Measurements from ENCODE around the gene ROBO1. TPM values are rescaled to one million over a fixed set of nuclear protein-coding genes. Genes with fewer than 3 reads are reported as not detected.
A peak's percentile ranks its signal among the peaks of the same experiment; 100 is the strongest.

Gene ROBO1
- total RNA-seq, 1 donor from 2014 or later = 78.0 TPM

DNA sequence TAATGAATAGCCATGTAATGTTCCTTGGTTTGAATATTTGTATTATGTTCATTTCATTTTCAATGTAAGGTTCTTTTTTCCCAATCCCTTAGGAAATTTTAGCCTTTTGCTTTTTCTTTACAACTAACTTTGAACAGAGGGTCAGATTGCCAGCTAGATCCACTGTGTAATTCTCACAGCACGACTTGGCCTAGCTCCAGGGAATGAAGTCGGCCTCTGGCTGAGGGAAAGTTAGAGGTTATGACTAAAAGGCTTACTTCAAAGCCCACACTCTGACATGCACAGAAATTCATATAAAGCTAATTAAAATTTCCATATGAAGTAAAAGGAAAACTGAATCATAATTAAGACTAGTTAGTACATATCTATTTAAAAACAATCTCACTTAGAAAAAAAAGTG is 38.7 kb downstream of the ROBO1 start:
- H3K9me3 Mint-ChIP-seq (ENCODE audit: low read depth) = peaks cover 3% of the 10 kb centered on the region
- H3K27ac Mint-ChIP-seq = no peak overlapping the region
- no peaks in the 10 kb centered on the region for H3K36me3 Mint-ChIP-seq (ENCODE audit: insufficient read depth)
- H3K27me3 Mint-ChIP-seq = no peaks in the 10 kb centered on the region
- H3K4me1 Mint-ChIP-seq (ENCODE audit: low read depth) = no peaks in the 10 kb centered on the region
- TF ChIP-seq, protein P1, sequence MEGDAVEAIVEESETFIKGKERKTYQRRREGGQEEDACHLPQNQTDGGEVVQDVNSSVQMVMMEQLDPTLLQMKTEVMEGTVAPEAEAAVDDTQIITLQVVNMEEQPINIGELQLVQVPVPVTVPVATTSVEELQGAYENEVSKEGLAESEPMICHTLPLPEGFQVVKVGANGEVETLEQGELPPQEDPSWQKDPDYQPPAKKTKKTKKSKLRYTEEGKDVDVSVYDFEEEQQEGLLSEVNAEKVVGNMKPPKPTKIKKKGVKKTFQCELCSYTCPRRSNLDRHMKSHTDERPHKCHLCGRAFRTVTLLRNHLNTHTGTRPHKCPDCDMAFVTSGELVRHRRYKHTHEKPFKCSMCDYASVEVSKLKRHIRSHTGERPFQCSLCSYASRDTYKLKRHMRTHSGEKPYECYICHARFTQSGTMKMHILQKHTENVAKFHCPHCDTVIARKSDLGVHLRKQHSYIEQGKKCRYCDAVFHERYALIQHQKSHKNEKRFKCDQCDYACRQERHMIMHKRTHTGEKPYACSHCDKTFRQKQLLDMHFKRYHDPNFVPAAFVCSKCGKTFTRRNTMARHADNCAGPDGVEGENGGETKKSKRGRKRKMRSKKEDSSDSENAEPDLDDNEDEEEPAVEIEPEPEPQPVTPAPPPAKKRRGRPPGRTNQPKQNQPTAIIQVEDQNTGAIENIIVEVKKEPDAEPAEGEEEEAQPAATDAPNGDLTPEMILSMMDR (IDR thresholded peaks at IDR 0.05; ENCODE audit: unreplicated experiment) = no peak
- no peak for DNase-seq (ENCODE audit: low spot score, unreplicated experiment)
- no peak overlapping the region for H3K4me3 Mint-ChIP-seq (ENCODE audit: low read depth)

DNA sequence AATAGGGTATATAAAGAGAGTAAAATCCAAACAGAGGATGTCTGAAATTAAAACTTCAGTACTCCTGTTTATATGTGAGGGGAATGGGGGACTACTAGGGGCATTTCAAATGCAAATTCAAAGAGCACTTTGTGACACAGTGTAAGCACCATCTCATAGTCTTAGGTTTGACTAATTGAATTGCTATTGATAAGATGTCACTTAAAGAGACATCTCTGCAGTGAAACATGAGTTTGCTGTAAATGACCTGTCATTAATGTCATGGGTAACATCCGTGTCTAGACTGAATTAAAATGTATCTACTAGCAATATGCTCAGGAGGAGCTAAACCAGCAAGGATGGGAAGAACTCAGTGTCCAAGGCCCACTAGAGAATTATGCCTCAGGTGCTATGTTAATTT is 41.0 kb downstream of the ROBO1 start:
- no peak overlapping the region for H3K27ac Mint-ChIP-seq

DNA sequence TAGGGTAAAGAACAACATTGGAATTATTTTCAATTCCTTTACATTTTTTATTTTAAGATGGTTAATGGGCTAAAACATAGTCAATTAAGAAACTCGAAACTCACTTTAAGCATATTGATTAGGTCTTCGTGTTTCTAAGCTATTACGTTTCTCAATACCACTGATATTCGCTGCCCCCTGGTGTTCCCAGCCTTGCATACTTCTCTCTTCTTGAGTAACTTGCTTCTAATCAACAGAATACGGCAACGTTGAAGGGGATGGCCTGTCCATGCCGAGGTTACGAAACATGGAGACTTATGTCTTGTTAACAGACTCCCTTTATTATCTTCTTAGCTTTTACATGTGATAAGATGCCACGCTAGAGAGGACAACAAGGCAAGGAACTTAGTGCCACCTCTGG is 43.6 kb downstream of the ROBO1 start:
- H3K9me3 Mint-ChIP-seq (ENCODE audit: low read depth) = peaks cover 4% of the 10 kb centered on the region
- no peak overlapping the region for H3K4me3 Mint-ChIP-seq (ENCODE audit: low read depth)
- H3K27ac Mint-ChIP-seq = no peak overlapping the region
- TF ChIP-seq, protein P1 (IDR thresholded peaks at IDR 0.05; ENCODE audit: unreplicated experiment) = peak; percentile 31
- DNase-seq (ENCODE audit: low spot score, unreplicated experiment) = no peak
- H3K27me3 Mint-ChIP-seq = no peaks in the 10 kb centered on the region
- no peaks in the 10 kb centered on the region for H3K36me3 Mint-ChIP-seq (ENCODE audit: insufficient read depth)
- no peaks in the 10 kb centered on the region for H3K4me1 Mint-ChIP-seq (ENCODE audit: low read depth)

More for the DNA sequence above, 41.0 kb downstream of the ROBO1 start:
- Mint-ChIP-seq H3K4me3 (ENCODE audit: low read depth) (no peak overlapping the region), H3K36me3 (ENCODE audit: insufficient read depth) (no peaks in the 10 kb centered on the region), H3K9me3 (ENCODE audit: low read depth) (peaks cover 4% of the 10 kb centered on the region), H3K27me3 (no peaks in the 10 kb centered on the region), H3K4me1 (ENCODE audit: low read depth) (no peaks in the 10 kb centered on the region)
- no peak for DNase-seq (ENCODE audit: low spot score, unreplicated experiment)
- TF ChIP-seq, protein P1 (IDR thresholded peaks at IDR 0.05; ENCODE audit: unreplicated experiment) = no peak

DNA sequence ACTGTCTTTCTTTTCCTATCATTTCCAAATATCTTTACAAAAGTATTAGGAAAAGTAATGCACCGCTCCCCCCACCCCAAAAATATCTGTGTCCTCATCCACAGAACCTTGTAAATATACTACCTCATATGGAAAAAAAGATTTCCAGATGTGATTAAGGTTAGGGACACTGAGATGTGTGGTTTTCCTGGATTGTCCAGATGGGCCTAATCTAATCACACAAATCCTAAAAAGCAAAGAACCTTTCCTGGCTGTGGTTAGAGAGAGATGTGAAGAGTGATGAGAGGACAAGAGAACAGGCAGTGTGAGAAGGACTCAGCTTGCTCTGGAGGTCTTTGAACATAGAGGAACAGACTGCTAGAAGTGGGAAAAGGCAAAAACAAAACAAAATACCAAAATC is 77.7 kb downstream of the ROBO1 start:
- H3K4me1 Mint-ChIP-seq (ENCODE audit: low read depth) = no peaks in the 10 kb centered on the region
- DNase-seq (ENCODE audit: low spot score, unreplicated experiment) = no peak
- TF ChIP-seq, protein P1 (IDR thresholded peaks at IDR 0.05; ENCODE audit: unreplicated experiment) = no peak
- no peak overlapping the region for H3K4me3 Mint-ChIP-seq (ENCODE audit: low read depth)
- no peak overlapping the region for H3K27ac Mint-ChIP-seq
- no peaks in the 10 kb centered on the region for H3K9me3 Mint-ChIP-seq (ENCODE audit: low read depth)
- no peaks in the 10 kb centered on the region for H3K36me3 Mint-ChIP-seq (ENCODE audit: insufficient read depth)
- H3K27me3 Mint-ChIP-seq = no peaks in the 10 kb centered on the region

DNA sequence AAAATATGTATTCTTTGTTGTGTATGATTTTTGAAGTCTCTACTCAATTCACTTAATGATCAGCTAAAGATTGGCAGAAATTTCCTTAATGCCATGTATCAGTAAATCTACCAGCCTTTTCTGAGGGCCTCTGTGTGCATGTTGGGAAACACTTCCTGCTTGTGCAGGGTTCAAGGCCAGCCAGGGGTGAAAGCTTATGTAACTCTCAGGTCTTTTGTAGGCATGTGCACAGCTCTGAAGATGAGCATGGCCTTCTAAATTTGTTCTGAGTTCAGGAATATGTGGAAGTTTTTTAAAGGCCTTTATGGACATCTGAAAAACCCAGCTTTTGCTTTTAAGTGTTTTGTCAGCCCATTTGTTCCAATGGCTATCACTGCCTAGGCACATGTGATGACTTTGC is 82.7 kb downstream of the ROBO1 start:
- H3K4me3 Mint-ChIP-seq (ENCODE audit: low read depth) = no peak overlapping the region
- no peaks in the 10 kb centered on the region for H3K9me3 Mint-ChIP-seq (ENCODE audit: low read depth)
- no peaks in the 10 kb centered on the region for H3K27me3 Mint-ChIP-seq
- DNase-seq (ENCODE audit: low spot score, unreplicated experiment) = no peak
- H3K36me3 Mint-ChIP-seq (ENCODE audit: insufficient read depth) = no peaks in the 10 kb centered on the region
- no peaks in the 10 kb centered on the region for H3K4me1 Mint-ChIP-seq (ENCODE audit: low read depth)
- no peak overlapping the region for H3K27ac Mint-ChIP-seq
- TF ChIP-seq, protein P1 (IDR thresholded peaks at IDR 0.05; ENCODE audit: unreplicated experiment) = no peak
